ENCODE data around the gene HDGFL3.
"Not testable (repeated sequence)": the region's sequence is repeated elsewhere in the genome, so short reads cannot be mapped to it uniquely, and the experiment has no call there.

- TF ChIP-seq, protein P1, sequence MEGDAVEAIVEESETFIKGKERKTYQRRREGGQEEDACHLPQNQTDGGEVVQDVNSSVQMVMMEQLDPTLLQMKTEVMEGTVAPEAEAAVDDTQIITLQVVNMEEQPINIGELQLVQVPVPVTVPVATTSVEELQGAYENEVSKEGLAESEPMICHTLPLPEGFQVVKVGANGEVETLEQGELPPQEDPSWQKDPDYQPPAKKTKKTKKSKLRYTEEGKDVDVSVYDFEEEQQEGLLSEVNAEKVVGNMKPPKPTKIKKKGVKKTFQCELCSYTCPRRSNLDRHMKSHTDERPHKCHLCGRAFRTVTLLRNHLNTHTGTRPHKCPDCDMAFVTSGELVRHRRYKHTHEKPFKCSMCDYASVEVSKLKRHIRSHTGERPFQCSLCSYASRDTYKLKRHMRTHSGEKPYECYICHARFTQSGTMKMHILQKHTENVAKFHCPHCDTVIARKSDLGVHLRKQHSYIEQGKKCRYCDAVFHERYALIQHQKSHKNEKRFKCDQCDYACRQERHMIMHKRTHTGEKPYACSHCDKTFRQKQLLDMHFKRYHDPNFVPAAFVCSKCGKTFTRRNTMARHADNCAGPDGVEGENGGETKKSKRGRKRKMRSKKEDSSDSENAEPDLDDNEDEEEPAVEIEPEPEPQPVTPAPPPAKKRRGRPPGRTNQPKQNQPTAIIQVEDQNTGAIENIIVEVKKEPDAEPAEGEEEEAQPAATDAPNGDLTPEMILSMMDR (conservative IDR thresholded peaks at IDR 0.05 in 1 of 2, IDR thresholded peaks at IDR 0.05 in 1 of 2; ENCODE audit: low read depth in 1 of 2, low read length in 2 of 2), result not testable (repeated sequence)
- TF ChIP-seq EZH2 (IDR thresholded peaks at IDR 0.05; ENCODE audit: low read length, missing control alignments), result not testable (repeated sequence)
Observed at GRCh38 chr15:83169576-83169975, 38.0 kb downstream of the HDGFL3 start.

Data from fibroblast of lung (primary cell).